Pons (tissue), 1 donor: ENCODE data around the gene WDR59.
A peak's percentile ranks its signal among the peaks of the same experiment; 100 is the strongest.
"Not testable (repeated sequence)": the region's sequence is repeated elsewhere in the genome, so short reads cannot be mapped to it uniquely, and the experiment has no call there.

ENCODE experiments used
- DNase-seq: peaks from one replicate; pipeline ENCODE4 v3.0.0-alpha.2; 2016; ENCODE audit warnings: low spot score

The WDR59 gene

GRCh38 chr16:74984529-74985296 lies at the start of gene WDR59:
TSS of gene WDR59 (minus strand) at chr16:74985123. CDS start at chr16:74985017, 106 bp downstream.
- DNase-seq, result peak; percentile 100

GRCh38 chr16:75032655-75033054 lies 47.7 kb upstream of the WDR59 start:
- no peak for DNase-seq

GRCh38 chr16:75029854-75030253 lies 44.9 kb upstream of the WDR59 start:
- DNase-seq, result no peak

DNA sequence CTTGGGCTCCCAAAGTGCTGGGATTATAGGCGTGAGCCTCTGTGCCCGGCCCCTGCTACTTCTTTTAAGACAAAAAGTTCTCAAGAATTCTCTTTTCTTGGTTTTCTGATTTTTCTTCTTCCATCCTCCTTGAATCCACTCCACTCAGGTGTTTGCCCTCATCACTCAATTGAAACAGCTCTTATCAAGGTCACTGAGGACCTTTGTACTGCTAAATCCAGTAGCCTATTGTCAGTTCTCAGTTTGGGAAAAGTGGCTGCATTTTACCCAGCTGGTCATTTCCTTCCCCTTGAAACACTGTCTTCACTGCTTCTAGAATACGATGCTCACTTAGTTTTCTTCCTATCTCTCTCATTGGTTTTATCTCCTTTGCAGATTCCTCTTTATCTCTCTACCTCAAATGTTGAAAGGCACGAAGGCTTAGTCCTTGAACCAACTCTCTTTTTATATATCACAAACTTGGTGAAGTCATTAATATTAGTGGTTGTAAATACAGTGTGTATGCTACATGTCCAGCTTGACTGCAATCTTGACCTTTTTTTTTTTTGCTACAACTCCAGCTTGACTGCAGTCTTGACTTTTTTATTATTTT lies 43.7 kb upstream of the WDR59 start:
- DNase-seq, result no peak

DNA sequence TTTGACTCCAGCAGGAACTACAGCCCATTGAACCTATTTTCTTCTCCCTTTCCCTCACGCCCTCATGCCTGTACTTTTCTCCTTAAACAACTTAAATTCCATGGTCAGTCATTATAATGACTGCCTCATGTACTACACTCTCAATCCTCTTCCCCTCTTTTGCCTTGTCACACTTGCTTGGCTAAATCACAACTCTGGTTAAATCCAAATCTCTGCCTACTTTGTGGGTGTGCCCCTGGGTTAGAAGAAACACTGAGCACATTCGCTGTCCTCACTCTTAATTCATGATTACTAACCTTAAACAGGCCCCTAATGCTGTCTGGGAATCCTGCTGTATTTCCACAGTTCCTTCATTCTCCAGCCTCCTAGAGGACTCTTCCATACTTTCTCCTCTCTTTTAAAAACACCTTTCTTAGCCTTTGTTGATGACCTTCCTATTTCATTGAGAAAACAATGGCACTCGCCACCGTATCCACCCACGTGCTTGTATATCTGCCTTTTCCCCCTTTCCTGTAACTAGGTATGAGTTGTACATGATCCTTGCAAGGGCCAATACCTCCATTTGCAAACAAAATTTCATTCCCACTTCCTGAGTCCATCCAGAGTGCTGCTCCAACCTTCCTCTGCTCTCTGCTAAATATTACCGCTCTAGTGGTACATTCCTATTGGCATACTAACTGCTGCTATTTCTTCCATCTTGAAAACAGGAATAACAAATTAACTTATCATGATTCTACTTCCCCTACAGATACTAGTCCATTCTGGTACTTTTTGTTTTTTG lies 42.8 kb upstream of the WDR59 start:
- no peak for DNase-seq

DNA sequence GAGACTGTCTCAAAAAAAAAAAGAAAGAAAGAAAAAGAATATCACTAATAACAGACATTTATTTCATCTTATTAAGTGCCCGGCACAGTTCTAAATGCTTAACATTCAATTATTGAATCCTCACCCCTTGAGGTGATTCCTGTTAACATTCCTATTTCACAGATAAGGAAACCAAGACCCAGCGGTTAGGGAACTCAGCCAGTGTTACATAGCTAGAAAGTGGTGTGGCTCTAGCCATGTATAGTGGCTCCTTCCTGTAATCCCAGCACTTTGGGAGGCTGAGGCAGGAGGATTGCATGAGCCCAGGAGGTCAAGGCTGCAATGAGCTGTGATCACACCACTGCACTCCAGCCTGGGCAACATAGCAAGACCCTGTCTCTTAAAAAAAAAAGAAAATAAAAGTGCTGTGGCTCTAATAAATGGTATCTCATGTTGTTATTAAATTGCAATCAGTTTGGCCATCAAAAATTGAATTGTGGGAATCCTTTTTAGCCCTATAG lies 42.0 kb upstream of the WDR59 start:
- DNase-seq, result no peak

DNA sequence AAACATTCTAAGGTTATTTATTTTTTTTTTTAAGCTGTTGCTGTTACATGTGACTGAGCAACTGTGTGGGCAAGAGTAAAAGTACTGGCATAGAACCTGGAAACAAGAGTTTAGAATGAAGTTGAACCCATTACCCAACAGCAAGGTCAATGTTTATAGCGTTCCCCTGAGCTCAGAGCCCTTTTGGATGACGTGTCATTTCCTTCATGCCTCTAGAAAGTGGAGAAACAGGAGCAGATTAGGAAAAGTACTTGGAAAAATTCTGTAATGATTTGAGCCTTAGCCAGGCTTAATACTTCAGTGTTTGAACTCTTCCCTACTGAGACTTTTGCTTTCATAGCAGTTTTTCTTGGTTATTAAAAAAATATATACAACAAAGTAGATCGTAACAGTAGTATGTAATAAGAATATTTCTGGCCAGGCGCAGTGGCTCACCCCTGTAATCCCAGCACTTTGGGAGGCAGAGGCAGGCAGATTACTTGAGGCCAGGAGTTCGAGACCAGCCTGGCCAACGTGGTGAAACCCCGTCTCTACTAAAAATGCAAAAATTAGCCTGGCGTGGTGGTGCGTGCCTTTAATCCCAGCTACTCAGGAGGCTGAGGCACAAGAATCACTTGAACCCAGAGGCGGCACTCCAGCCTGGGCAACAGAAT lies 41.4 kb upstream of the WDR59 start:
- peak; percentile 29 for DNase-seq

DNA sequence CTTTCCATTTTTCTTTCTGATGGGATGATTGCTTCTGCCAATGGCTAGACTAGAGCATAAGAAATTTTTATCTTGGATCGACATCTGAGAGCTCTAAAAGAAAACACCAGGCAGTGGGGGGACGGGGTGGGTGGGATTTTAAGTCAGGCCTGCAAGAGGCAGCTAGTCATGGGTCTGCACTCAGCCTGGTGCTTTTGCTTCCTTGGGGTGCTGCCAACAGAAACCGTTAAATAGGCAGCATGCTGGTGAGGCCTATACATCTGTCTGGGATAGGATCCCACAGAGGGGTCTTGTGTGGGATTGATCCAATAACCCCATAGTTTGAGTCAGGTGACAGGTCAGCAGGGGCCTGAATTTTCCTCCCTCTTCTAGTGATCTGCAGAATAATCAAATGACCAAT lies 40.8 kb upstream of the WDR59 start:
- DNase-seq, result no peak

DNA sequence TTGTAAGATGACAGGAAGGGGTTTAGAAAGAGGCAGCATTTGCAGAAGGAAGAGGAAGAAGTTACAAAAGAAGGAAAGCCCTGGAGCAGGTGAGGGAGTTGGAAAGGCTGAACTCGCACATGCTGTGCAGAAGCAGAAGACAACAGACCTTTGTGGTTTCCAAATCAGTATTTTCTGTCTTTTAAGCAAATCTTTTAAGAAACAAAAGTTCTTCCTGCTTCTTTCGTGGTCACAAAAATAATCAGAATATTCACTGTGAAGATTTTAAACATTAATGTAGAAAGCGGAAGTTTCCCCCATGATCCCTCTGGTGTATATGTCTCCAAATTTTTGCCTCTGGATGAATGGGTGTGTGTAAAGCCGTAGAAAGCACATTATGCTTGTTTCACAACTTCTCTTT lies 39.7 kb upstream of the WDR59 start:
- no peak for DNase-seq

DNA sequence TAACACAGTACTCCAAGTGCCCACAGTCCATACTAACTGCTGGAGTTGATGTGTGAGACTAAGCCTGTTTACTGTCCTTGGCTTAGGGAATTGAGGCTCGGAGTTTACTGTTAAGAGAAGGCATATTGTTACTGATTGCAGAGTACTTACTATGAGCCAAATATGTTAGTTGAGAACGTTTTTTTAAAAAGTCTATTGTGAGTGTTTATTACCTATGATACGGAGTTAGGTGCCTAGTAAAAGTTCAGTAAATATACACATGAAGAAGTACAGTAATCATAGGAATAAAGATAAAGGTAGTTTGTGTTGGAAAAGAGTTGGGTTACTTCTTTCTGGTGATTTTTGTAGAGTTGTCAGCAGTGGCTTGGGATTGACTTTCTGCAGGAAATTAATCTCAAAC lies 39.3 kb upstream of the WDR59 start:
- DNase-seq, result no peak

GRCh38 chr16:75023009-75023408 lies 38.1 kb upstream of the WDR59 start:
- no peak for DNase-seq

GRCh38 chr16:75022567-75022966 lies 37.6 kb upstream of the WDR59 start:
- no peak for DNase-seq

- DNase-seq, result no peak
Measured at GRCh38 chr16:75021410-75021809, 36.5 kb upstream of the WDR59 start.

GRCh38 chr16:75019586-75019985 lies 34.7 kb upstream of the WDR59 start:
- DNase-seq, result no peak

DNA sequence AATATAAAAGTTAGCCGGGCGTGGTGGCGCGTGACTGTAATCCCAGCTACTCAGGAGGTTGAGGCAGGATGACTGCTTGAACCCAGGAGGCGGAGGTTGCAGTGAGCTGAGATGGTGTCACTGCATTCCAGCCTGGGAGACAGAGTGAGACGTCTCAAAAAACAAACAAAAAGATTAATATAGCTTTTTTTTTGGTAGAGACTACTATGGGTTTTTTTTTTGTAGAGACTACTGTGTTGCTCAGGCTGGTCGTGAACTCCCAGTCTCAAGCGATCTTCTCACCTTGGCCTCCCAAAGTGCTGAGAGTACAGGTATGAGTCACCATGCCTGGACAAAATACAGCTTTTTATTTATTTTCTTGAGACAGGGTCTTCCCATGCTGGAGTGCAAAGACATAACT lies 34.1 kb upstream of the WDR59 start:
- no peak for DNase-seq

- no peak for DNase-seq
Measured at GRCh38 chr16:75017670-75018525, 33.0 kb upstream of the WDR59 start.

DNA sequence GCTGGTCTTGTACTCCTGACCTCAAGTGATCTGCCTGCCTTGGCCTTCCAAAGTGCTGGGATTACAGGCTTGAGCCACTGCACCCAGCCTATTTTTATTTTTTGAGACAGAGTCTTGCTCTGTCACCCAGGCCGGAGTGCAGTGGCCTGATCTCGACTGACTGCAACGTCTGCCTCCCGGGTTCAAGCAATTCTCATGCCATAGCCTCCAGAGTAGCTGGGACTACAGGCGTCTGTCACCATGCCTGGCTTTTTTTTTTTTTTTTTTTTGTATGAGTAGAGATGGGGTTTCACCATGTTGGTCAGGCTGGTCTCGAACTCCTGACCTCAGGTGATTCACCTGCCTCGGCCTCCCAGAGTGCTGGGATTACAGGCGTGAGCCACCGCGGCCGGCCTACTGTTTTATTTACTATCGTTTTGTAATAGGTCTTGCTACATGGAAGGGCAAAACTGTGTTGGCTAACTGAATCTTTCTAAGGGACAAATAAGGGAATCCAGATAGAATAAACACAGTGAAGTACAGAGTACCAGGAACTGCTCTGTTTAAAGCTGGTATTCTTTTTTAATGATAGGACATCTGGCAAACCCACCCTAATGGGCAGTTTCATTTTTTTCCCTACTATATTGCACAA lies 31.6 kb upstream of the WDR59 start:
- DNase-seq, result not testable (repeated sequence)

DNA sequence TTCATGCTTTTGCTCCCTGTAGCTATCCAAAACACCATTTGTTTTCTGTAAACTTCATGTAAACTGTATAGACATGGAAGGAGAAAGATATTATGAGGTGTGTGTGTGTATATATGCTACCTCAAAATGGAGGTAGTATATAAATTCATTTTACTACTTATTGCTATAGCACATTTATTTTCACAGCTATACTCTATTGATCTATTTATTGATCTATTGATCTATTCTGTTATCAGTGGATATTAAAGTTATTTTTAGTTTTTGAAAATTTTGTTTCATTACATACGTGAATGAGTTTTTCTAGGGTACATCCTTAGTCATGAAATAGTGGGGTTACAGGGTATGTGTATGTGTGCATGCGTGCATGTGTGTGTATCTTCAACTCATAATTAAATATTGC lies 29.4 kb upstream of the WDR59 start:
- DNase-seq, result no peak

DNA sequence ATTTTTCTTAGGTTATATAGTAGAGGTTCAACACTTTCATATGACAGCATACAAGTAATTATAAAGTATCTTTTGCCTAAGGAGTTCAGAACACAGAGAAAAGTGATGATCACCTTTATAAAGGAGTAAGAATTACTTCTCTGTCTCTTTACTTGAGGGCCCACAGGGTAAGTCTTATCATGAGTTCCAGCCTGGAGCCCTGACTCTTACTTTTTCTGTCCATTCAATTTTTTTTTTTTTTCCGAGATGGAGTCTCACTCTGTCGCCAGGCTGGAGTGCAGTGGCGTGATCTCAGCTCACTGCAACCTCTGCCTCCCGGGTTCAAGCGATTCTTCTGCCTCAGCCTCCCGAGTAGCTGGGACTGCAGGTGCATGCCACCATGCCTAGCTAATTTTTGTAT lies 28.2 kb upstream of the WDR59 start:
- DNase-seq, result not testable (repeated sequence)

DNA sequence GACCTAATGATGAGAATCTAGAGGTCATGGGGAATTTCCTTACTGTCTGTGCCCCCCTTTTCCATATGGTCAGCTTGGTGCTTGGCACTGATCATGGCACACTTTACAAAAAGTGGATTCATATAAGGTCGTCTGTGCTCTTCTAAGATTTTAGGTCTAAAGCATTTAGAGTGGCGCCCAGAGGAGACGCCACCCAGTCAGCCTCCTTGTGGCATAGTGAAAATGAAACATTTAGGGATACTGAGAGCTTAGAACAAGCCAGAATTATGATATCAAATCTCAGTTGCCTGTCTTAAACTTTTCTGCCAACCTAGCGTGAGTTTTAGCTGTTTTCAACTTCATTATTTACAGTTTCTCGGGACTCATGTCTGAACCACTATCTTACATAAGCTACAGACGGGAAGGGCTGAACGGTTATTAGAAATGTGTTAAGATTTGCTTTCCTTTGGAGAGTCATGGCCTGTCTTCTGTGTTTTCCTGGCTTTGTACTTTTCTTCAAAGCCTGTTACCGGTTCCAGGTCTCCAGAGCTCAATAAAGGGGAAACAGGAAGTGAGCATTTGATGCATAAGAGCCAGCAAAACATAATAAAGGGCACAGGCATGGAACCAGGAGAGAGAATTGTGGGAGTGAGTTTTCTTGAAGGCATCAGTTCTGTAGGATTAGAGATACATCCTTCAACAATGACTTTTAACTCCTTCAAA lies 27.6 kb upstream of the WDR59 start:
- DNase-seq, result no peak
